NCI-H2196 (cell line): ENCODE measurements around the gene NAA20.
A peak's percentile ranks its signal among the peaks of the same experiment; 100 is the strongest.

ENCODE experiments used
- DNase-seq: peaks from one replicate; lab custom pipeline; 2025; ENCODE audit not compliant: unreplicated experiment; lab: John Stamatoyannopoulos, UW

Gene NAA20, protein sequence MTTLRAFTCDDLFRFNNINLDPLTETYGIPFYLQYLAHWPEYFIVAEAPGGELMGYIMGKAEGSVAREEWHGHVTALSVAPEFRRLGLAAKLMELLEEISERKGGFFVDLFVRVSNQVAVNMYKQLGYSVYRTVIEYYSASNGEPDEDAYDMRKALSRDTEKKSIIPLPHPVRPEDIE

GRCh38 chr20:20017001-20017843 is at the start of gene NAA20:
NAA20 (plus strand) TSS chr20:20017362; CDS start chr20:20017397, 35 bp downstream.
- peak; percentile 93 for DNase-seq

DNA sequence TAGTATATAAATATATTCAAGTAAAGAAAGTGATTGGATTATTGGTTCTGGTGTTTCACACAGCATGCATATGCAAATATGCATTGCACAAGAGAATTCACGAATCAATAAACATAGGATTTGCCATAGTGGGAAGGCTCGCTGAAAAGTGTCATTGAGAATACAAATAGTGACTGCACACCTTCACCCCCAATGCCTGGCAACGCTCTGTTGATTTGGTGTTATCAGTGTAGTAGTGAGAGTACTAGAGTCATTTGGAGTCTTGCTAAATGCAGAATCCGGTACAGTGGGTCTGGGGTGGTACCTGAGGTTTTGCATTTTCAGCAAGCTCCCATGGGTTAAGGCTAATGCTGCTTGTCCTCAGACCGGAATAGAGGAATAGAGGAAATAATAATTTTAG is 49.7 kb upstream of the NAA20 start:
- no peak for DNase-seq

DNA sequence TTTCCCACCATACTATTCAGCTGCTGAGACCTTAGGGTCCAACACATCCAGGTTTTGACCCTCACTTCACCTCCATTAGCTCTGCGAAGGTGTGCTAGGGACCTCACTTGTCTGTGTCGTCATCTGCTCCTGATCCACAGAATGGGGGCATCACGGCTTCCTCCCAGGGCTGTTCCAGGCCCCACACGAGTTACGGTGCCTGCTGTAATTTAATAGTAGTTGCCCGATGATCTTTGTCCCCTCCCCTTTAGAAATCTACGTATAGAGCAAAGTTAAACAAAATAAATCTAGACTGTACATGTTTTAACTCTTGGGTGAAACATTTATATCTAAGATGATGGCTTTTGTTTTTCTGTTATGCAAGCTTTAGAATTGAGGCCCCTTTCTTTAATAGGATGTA is 49.1 kb upstream of the NAA20 start:
- DNase-seq, result no peak

DNA sequence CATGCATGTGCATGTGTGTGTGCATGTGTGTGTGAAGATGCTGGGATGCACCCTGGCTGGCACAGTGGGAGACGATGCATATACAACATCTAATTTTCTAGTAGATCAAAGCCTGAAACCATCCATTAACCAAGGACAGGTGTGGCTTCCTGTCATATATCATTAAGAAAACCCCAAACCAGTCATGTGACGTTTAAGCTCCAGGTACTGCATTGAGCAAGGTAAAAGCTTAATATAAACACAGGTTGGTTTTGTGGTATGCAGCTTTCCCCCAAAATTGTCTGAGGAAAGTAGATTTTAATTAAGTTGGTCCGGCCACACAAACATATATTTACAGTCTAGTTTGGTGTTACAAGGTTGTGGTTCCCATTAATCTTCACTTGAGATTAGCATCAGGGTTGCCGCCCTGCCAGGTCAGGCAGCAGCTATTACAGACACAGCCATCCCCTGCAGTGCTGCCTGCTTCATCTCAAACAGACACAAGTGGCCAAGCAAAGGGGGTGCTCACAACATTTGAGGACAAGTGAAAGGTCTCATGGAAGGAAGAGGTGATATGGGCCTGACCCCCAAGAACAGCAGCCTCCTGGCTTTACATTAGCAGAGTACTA is 48.6 kb upstream of the NAA20 start:
- DNase-seq, result no peak

- DNase-seq, result no peak
Observed at GRCh38 chr20:19969106-19969505, 48.1 kb upstream of the NAA20 start.

GRCh38 chr20:19969507-19970255 is 47.5 kb upstream of the NAA20 start:
- no peak for DNase-seq

- DNase-seq, result no peak
Observed at GRCh38 chr20:19970256-19970765, 46.9 kb upstream of the NAA20 start.

DNA sequence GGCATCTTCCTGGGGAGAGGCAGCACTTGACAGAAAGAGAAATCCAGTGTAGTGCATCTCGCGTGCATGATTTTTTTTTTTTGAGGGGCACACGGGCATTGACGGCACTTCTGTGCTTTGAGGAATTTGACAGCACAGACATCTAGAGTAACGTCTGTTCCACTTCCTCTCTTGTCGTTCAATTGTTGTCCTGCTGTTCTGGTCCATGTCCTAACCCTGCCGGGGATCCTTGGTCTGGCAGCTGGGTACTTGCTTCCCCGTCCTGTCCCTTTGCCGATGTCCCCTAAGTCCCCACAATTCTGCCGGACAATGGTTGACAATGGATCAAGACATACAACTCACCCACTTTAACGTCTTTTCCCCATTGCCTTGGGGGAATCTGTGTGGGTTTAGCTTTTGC is 46.0 kb upstream of the NAA20 start:
- no peak for DNase-seq

DNA sequence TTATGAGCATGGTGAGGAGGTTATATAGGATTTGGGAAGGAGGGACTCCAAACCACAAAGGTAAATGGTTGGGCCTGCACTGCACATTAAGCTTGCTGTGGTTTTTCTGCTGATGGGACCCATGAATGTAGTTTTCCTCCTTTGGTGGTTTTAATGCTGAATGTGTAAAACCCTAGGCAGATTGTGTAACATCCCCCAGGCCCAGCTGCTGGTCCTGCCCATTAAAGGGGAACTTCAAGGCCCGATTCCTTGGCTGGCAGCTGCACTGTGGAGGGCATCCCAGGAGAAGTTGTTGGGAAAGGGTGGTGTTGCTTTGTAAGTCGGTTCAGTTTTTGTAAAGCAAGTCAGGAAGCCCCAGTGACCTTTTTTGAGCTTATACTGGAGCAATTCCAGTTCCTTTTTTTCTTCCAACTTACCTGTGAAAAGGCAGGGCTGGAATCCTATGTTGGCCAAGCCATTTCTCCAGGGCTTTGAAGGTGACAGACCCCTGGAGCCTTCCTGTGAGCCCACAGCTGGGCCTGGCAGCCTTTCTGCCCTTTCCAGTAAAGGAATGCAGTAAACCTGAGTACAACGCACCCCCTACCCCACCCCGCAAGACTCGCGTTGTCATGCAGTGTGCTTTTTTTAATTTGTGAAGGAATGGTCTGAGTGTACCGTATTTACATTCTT is 43.1 kb upstream of the NAA20 start:
- DNase-seq, result no peak

- DNase-seq, result no peak
Observed at GRCh38 chr20:19974630-19975435, 42.3 kb upstream of the NAA20 start.

DNA sequence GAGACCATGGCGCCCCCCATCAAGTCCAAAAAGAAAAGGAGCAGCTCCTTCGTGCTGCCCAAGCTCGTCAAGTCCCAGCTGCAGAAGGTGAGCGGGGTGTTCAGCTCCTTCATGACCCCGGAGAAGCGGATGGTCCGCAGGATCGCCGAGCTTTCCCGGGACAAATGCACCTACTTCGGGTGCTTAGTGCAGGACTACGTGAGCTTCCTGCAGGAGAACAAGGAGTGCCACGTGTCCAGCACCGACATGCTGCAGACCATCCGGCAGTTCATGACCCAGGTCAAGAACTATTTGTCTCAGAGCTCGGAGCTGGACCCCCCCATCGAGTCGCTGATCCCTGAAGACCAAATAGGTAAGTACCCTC is 41.7 kb upstream of the NAA20 start:
- no peak for DNase-seq

GRCh38 chr20:19975901-19976300 is 41.3 kb upstream of the NAA20 start:
- DNase-seq, result no peak

DNA sequence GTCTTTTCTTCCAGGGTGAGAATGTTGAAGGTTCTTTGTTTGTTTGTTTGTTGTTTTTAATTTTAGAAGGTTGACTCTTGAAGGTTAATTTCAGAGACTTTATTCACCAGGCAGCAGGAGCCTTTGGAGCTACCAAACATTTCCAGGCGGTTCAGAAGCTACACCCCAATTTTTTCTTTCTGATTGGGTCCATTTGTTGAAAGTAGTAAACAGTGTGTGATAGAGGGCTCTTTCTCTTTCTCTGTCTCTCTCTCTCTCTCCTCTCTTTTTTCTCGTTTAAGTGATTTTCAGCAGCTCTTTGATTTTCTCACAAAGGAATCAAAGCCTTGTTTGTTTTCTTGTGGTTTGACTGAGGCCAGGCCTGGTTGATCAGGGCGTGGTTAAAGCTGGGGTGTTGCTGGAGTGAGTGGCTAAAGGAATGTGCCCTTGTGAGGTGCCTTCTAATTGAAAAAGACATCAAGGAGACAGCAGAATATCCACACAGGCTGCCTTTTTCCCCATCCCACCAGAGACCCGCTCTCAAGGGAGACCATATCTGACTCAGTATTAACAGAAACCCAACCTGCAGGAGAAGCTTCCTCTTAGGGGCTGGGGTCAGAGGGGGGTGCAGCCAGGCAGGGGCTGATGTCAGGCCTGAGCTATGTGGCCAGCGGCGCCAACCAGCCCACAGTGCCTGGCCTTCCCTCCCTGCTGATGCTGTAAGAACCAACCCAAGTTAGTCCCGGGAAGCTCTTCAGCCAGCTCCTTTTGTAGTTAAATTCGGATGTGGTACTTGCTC is 40.4 kb upstream of the NAA20 start:
- no peak for DNase-seq

- no peak for DNase-seq
Observed at GRCh38 chr20:19977373-19977770, 39.8 kb upstream of the NAA20 start.

- DNase-seq, result no peak
Observed at GRCh38 chr20:19978511-19979210, 38.5 kb upstream of the NAA20 start.

- DNase-seq, result no peak
Observed at GRCh38 chr20:19981031-19981451, 36.1 kb upstream of the NAA20 start.

DNA sequence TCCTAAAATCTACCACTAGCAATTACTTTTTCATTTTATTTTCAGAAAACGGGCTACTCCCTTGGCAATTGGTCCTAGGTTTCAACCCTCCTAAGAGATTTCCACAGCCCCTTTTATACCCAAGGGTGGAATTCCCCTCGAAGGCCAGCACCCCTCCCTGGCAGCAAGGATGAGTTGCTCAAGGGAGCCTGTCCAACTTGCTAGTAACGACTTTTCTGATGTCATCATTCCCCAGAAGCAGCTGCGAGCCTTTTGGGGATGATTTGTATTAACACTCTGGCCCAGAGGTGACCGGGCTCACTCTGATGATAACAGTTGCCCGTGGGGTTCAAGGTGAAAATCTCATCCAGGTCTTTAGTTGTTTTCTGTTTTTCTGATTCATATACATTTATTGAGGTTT is 30.7 kb upstream of the NAA20 start:
- no peak for DNase-seq

GRCh38 chr20:19987046-19987445 is 30.1 kb upstream of the NAA20 start:
- no peak for DNase-seq

- no peak for DNase-seq
Observed at GRCh38 chr20:19990850-19991249, 26.3 kb upstream of the NAA20 start.
